Measurements from ENCODE around the gene RBM34. TPM values are rescaled to one million over a fixed set of nuclear protein-coding genes. Genes with fewer than 3 reads are reported as not detected.
A peak's percentile ranks its signal among the peaks of the same experiment; 100 is the strongest.

RBM34 gene
- total and polyA plus RNA-seq, 8 donors = 9.8 to 79.7 (median 56.7) TPM; not detected in 1

- Histone ChIP-seq H3K4me3 (no peak overlapping the region), H3K27me3 (no peaks in the 10 kb centered on the region), H3K4me1 (peaks cover 0 to 9% (median 7%) of the 10 kb centered on the region in 4 donors), H3K27ac (no peak overlapping the region), H3K36me3 (peaks cover 43 to 75% (median 74%) of the 10 kb centered on the region in 4 donors), H3K9me3 (no peaks in the 10 kb centered on the region)
- intact Hi-C loops (cut with DNase I; ENCODE audit: low total_unique reads) = no loop called here
- DNase-seq = no peak
- TF ChIP-seq CTCF (IDR thresholded peaks at IDR 0.05) (no peak), POLR2A (IDR thresholded peaks at IDR 0.05) (no peak)
- WGBS, 5 donors = 90 to 96% (median 94%) methylated on average over 3 of the region's 3 CpGs
Observed at GRCh38 chr1:235133086-235133485, 28.0 kb downstream of the RBM34 start.

- no peak for DNase-seq
- no peak overlapping the region for H3K4me3 ChIP-seq
- H3K27ac ChIP-seq = no peak overlapping the region
- WGBS, 5 donors = 76 to 79% (median 78%) methylated on average over 6 of the region's 6 CpGs
- no peaks in the 10 kb centered on the region for H3K9me3 ChIP-seq
- peaks cover 2 to 17% (median 16%) of the 10 kb centered on the region in 4 donors for H3K4me1 ChIP-seq
- TF ChIP-seq CTCF (IDR thresholded peaks at IDR 0.05) (no peak), POLR2AphosphoS5 (IDR thresholded peaks at IDR 0.05) (no peak), EP300 (IDR thresholded peaks at IDR 0.05) (no peak), POLR2A (IDR thresholded peaks at IDR 0.05) (no peak)
- no peaks in the 10 kb centered on the region for H3K27me3 ChIP-seq
- peaks cover 35 to 64% (median 63%) of the 10 kb centered on the region in 4 donors for H3K36me3 ChIP-seq
- intact Hi-C loops (cut with DNase I; ENCODE audit: low total_unique reads) = no loop called here
Observed at GRCh38 chr1:235131961-235132360, 29.1 kb downstream of the RBM34 start.

- no peaks in the 10 kb centered on the region for H3K9me3 ChIP-seq
- WGBS, 5 donors = 85 to 92% (median 90%) methylated on average over 7 of the region's 7 CpGs
- no peak for DNase-seq
Observed at GRCh38 chr1:235130766-235131270, 30.2 kb downstream of the RBM34 start.

GRCh38 chr1:235129774-235130570 lies 31.1 kb downstream of the RBM34 start:
- no peaks in the 10 kb centered on the region for H3K9me3 ChIP-seq
- 83 to 92% (median 90%) methylated on average over 4 of the region's 4 CpGs for WGBS, 5 donors
- H3K27ac ChIP-seq = peak overlapping the region in 1 of 5 donors; percentile 93
- no peaks in the 10 kb centered on the region for H3K27me3 ChIP-seq
- TF ChIP-seq EP300 (IDR thresholded peaks at IDR 0.05) = no peak
- no peak for TF ChIP-seq POLR2A (IDR thresholded peaks at IDR 0.05)
- no peak for TF ChIP-seq CTCF (IDR thresholded peaks at IDR 0.05)
- TF ChIP-seq POLR2AphosphoS5 (IDR thresholded peaks at IDR 0.05) = no peak
- H3K4me3 ChIP-seq = no peak overlapping the region
- peaks cover 11 to 37% (median 35%) of the 10 kb centered on the region in 4 donors for H3K4me1 ChIP-seq
- intact Hi-C loops (cut with DNase I; ENCODE audit: low total_unique reads) = no loop called here
- DNase-seq = no peak
- H3K36me3 ChIP-seq = peaks cover 17 to 56% (median 44%) of the 10 kb centered on the region in 4 donors

More at GRCh38 chr1:235130766-235131270, 30.2 kb downstream of the RBM34 start:
- no peak overlapping the region for H3K4me3 ChIP-seq
- H3K4me1 ChIP-seq = peaks cover 11 to 29% (median 27%) of the 10 kb centered on the region in 4 donors
- no peak for TF ChIP-seq CTCF (IDR thresholded peaks at IDR 0.05)
- TF ChIP-seq POLR2A (IDR thresholded peaks at IDR 0.05) = no peak
- no peak for TF ChIP-seq POLR2AphosphoS5 (IDR thresholded peaks at IDR 0.05)
- TF ChIP-seq EP300 (IDR thresholded peaks at IDR 0.05) = no peak
- intact Hi-C loops (cut with DNase I; ENCODE audit: low total_unique reads) = no loop called here
- peaks cover 25 to 58% (median 52%) of the 10 kb centered on the region in 4 donors for H3K36me3 ChIP-seq
- no peaks in the 10 kb centered on the region for H3K27me3 ChIP-seq
- no peak overlapping the region for H3K27ac ChIP-seq

All from stomach (tissue), 9 donors.